GM23248 (cell line): ENCODE measurements around the gene HDAC8. TPM values are rescaled to one million over a fixed set of nuclear protein-coding genes. Genes with fewer than 3 reads are reported as not detected.

ENCODE experiments used
- DNase-seq: peaks from one replicate; pipeline ENCODE4 v3.0.0-alpha.2; 2015
- H2AFZ ChIP-seq: fragments of 200-600 bp; sonication (generic); 2 replicates; pipeline ENCODE4 v1.6.1; 2016; ENCODE audit warnings: antibody characterized with exemption
- H3F3A ChIP-seq: fragments of 200-600 bp; sonication (generic); 2 replicates; pipeline ENCODE4 v1.6.1; 2016; ENCODE audit warnings: mild to moderate bottlenecking, antibody characterized with exemption, mixed run types; ENCODE audit not compliant: insufficient read depth
- H3K27ac ChIP-seq: fragments of 200-600 bp; sonication (generic); 2 replicates; pipeline ENCODE4 v1.5.1; 2016; ENCODE audit warnings: mild to moderate bottlenecking
- H3K27me3 ChIP-seq: fragments of 200-600 bp; sonication (generic); replicated peaks from 2 replicates; pipeline ENCODE4 v1.6.1; 2016; ENCODE audit warnings: mild to moderate bottlenecking; ENCODE audit not compliant: insufficient read depth
- H3K36me3 ChIP-seq: fragments of 200-600 bp; sonication (generic); 2 replicates; pipeline ENCODE4 v1.6.1; 2016; ENCODE audit warnings: low read depth, mild to moderate bottlenecking
- H3K4me1 ChIP-seq: fragments of 200-600 bp; sonication (generic); 2 replicates; pipeline ENCODE4 v1.6.1; 2016; ENCODE audit warnings: mild to moderate bottlenecking; ENCODE audit not compliant: insufficient read depth
- H3K4me2 ChIP-seq: fragments of 200-600 bp; sonication (generic); one replicate; pipeline ENCODE4 v1.6.1; 2016; ENCODE audit warnings: mild to moderate bottlenecking; ENCODE audit not compliant: unreplicated experiment
- H3K4me3 ChIP-seq: fragments of 200-600 bp; sonication (generic); 2 replicates; pipeline ENCODE4 v1.5.1; 2016; ENCODE audit warnings: mild to moderate bottlenecking
- H3K79me2 ChIP-seq: fragments of 200-600 bp; sonication (generic); 2 replicates; pipeline ENCODE4 v1.6.1; 2016; ENCODE audit warnings: mild to moderate bottlenecking; ENCODE audit not compliant: insufficient read depth
- H3K9ac ChIP-seq: fragments of 200-600 bp; sonication (generic); 2 replicates; pipeline ENCODE4 v1.6.1; 2016; ENCODE audit warnings: mild to moderate bottlenecking
- H3K9me2 ChIP-seq: fragments of 200-600 bp; sonication (generic); 2 replicates; pipeline ENCODE4 v1.6.1; 2016; ENCODE audit warnings: mixed run types, mild to moderate bottlenecking, moderate library complexity; ENCODE audit not compliant: insufficient read depth
- H3K9me3 ChIP-seq: fragments of 200-600 bp; sonication (generic); one replicate; pipeline ENCODE4 v1.6.1; 2017; ENCODE audit warnings: low read depth
- H4K20me1 ChIP-seq: fragments of 200-600 bp; sonication (generic); 2 replicates; pipeline ENCODE4 v1.6.0; 2016; ENCODE audit not compliant: insufficient read depth
- EZH2 ChIP-seq: fragments of 200-600 bp; sonication (generic); IDR thresholded peaks from 2 replicates; pipeline ENCODE4 v1.6.1; 2018; ENCODE audit warnings: antibody characterized with exemption, mild to moderate bottlenecking; ENCODE audit not compliant: insufficient read depth, poor library complexity, severe bottlenecking
- EZH2phosphoT487 ChIP-seq: fragments of 200-600 bp; sonication (generic); IDR thresholded peaks from 2 replicates; pipeline ENCODE4 v1.6.1; 2018; ENCODE audit warnings: antibody characterized with exemption, moderate library complexity, mild to moderate bottlenecking, low read depth; ENCODE audit not compliant: insufficient read depth
- WGBS, 2 experiments: methylation state at CpG; one replicate each; pipeline ENCODE4 v1.1.6; 2015 to 2017; ENCODE audit warnings: low lambda C conversion rate in 2 of 2, low coverage in 1 of 2; ENCODE audit errors: missing lambda C conversion rate in 2 of 2; 5-methylcytosine and 5-hydroxymethylcytosine counted together
- in situ Hi-C: fragments of 300-500 bp; cut with MboI; formaldehyde crosslinking; loops from 2 replicates; pipeline ENCODE4 v1.15.0; 2020
- polyA plus RNA-seq: library from polyadenylated mRNA; unstranded; fragments of >200 nt; fragmentation: Nextera tagmentation; extraction: Ambion mirVana; gene quantifications from 2 replicates; pipeline ENCODE4 v1.2.1, GENCODE V29; 2016
- total RNA-seq: library from RNA; depleted of rRNA; stranded (reverse); fragments of >200 nt; shearing (Covaris generic); gene quantifications from 2 replicates; pipeline ENCODE4 v1.2.3, GENCODE V29; 2014

The HDAC8 gene
- total and polyA plus RNA-seq, 2 experiments from 2014 or later: 20.0 to 20.4 TPM

DNA sequence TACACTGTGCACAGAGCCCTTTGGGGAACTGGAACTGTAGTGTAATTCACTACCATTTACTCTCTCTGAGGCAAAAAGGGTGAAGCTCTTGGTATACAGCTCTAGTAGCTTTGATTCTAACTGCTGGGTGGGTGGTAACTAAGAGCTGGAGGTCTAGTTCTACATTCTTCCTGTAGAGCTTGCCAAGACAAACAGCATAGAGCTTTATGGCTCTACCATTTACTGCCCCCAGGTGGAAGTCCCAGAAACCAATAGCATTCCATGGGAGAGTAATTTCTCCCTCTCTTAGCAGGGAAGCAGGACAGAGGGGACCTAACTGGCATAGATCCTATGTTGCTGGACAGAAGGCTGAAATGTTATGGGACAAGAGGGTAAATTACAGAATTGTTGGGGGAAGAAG lies 26.7 kb downstream of the HDAC8 start:
- no peaks in the 10 kb centered on the region for H3F3A ChIP-seq
- no peak for DNase-seq
- H3K79me2 ChIP-seq: no peaks in the 10 kb centered on the region
- H3K4me2 ChIP-seq: no peak overlapping the region
- H4K20me1 ChIP-seq: no peaks in the 10 kb centered on the region
- H3K9ac ChIP-seq: no peak overlapping the region
- TF ChIP-seq EZH2phosphoT487 (no peak), EZH2 (no peak)
- H3K27me3 ChIP-seq: no peaks in the 10 kb centered on the region
- in situ Hi-C loops: loop anchor here (25.0 kb wide), 2 partner anchors 259 to 534 kb away; partner anchors contain the start of gene RPS4X
- H3K9me3 ChIP-seq: no peaks in the 10 kb centered on the region
- H3K4me1 ChIP-seq: no peaks in the 10 kb centered on the region
- H3K9me2 ChIP-seq: no peaks in the 10 kb centered on the region
- H3K36me3 ChIP-seq: no peaks in the 10 kb centered on the region
- no peak overlapping the region for H2AFZ ChIP-seq
- H3K27ac ChIP-seq: no peak overlapping the region
- no peak overlapping the region for H3K4me3 ChIP-seq

DNA sequence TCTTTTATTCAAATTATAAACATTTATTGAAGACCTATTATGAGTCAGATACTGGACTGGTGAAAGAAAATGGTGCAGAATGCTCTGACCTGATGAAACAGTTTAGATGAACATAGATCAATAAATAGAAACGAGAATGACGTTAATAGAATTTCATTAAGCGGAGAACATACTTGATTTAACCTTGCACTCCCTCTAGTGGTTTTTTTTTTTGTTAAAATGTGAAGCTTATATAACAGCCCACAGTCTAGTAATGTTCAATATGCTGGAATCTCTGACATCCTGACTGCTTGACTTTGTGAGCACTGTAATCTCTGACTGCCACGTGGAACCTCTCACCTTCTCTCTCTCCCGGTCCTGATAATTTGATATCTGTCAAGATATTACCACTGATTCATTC lies 32.3 kb downstream of the HDAC8 start:
- 4 to 10% methylated on average over 5 of the region's 5 CpGs for WGBS, 2 experiments
- no peak overlapping the region for H3K4me2 ChIP-seq
- H3F3A ChIP-seq: no peaks in the 10 kb centered on the region
- in situ Hi-C loops: loop anchor here (25.0 kb wide), 2 partner anchors 253 to 528 kb away; partner anchors contain the start of gene RPS4X
- peaks cover 5% of the 10 kb centered on the region; the same call in 1 of the 2 replicates for H3K79me2 ChIP-seq
- no peaks in the 10 kb centered on the region for H3K4me1 ChIP-seq
- no peak overlapping the region for H3K27ac ChIP-seq
- no peaks in the 10 kb centered on the region for H3K9me2 ChIP-seq
- no peak overlapping the region for H2AFZ ChIP-seq
- no peaks in the 10 kb centered on the region for H4K20me1 ChIP-seq
- H3K36me3 ChIP-seq: no peaks in the 10 kb centered on the region
- H3K4me3 ChIP-seq: no peak overlapping the region
- H3K9ac ChIP-seq: no peak overlapping the region
- peak; percentile 41 for DNase-seq
- H3K27me3 ChIP-seq: no peaks in the 10 kb centered on the region
- no peaks in the 10 kb centered on the region for H3K9me3 ChIP-seq
- TF ChIP-seq EZH2phosphoT487: no peak
- no peak for TF ChIP-seq EZH2

DNA sequence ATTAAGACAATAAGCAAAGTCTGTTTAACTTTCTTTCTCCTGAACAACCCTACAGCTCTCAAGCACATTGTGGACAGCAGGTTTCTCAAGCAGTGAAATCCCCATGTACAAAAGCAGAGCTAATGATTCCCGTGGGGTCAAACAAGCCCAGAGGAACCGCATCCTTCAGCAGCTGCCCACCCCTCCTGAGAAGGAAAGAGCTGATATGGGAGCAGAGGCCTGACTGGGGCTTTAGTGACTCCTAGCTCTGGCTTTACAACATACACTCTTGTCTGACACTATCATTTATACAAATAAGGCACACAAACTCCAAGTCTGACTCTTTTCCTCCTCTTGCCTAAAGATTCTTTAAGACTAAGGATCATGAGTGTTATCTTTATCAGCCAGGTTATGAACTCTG lies 32.8 kb downstream of the HDAC8 start:
- TF ChIP-seq EZH2 (no peak), EZH2phosphoT487 (no peak)
- H3K4me1 ChIP-seq: no peaks in the 10 kb centered on the region
- peaks cover 5% of the 10 kb centered on the region; the same call in 1 of the 2 replicates for H3K79me2 ChIP-seq
- H3K9me3 ChIP-seq: no peaks in the 10 kb centered on the region
- in situ Hi-C loops: loop anchor here (25.0 kb wide), 2 partner anchors 253 to 528 kb away; partner anchors contain the start of gene RPS4X
- no peak overlapping the region for H3K4me2 ChIP-seq
- no peak overlapping the region for H2AFZ ChIP-seq
- H3K27ac ChIP-seq: no peak overlapping the region
- H3K4me3 ChIP-seq: no peak overlapping the region
- H3K9ac ChIP-seq: no peak overlapping the region
- 94 to 100% methylated on average over 2 of the region's 2 CpGs for WGBS, 2 experiments
- H4K20me1 ChIP-seq: no peaks in the 10 kb centered on the region
- no peaks in the 10 kb centered on the region for H3K9me2 ChIP-seq
- DNase-seq: no peak
- no peaks in the 10 kb centered on the region for H3K36me3 ChIP-seq
- H3F3A ChIP-seq: no peaks in the 10 kb centered on the region
- no peaks in the 10 kb centered on the region for H3K27me3 ChIP-seq

DNA sequence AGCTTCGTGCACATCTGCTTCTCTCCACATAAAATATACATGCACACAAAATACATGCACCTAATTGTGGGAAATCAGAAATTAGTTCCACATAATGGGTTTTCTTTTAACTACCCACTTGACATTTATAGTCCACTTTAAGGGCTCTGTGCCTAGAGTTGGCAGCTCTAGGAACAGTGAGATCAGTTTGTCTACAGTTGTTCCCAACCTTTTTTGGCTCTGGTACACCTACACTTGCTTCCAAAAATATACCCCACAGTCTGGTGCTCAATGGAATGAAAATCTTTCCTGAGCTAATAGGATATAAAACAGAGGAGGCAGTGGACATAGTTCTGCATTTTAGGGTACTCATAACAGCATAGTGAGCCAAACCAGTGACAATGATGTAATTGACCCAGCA lies 36.1 kb downstream of the HDAC8 start:
- in situ Hi-C loops: loop anchor here (25.0 kb wide), 2 partner anchors 249 to 524 kb away; partner anchors contain the start of gene RPS4X
- DNase-seq: no peak

DNA sequence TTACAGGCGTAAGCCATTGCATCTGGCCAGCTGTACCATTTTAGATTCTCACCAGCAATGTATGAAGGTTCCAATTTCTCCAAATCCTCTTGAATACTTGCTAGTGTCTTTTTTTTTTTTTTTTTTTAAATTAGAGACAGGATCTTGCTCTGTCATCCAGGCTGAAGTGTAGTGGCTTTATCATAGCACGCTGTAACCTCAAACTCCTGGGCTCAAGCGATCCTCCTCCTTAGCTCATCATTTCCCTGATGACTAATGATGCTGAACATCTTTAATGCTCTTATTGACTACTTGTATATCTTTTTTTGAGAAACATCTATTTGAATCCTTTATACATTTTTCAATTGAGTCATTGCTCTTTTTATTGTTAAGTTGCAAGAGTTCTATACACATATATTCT lies 40.3 kb downstream of the HDAC8 start:
- H3K27me3 ChIP-seq: no peaks in the 10 kb centered on the region
- no peak overlapping the region for H3K27ac ChIP-seq
- H3K36me3 ChIP-seq: no peaks in the 10 kb centered on the region
- no peak overlapping the region for H3K4me3 ChIP-seq
- H3K9me2 ChIP-seq: no peaks in the 10 kb centered on the region
- H3K4me1 ChIP-seq: 0 out of 2 replicates have a peak, but pooled peaks cover under 1% of the 10 kb centered on the region
- H3F3A ChIP-seq: peaks cover 4% of the 10 kb centered on the region; the same call in 1 of the 2 replicates
- no peak overlapping the region for H3K4me2 ChIP-seq
- H4K20me1 ChIP-seq: no peaks in the 10 kb centered on the region
- in situ Hi-C loops: loop anchor here (25.0 kb wide), 2 partner anchors 245 to 520 kb away; partner anchors contain the start of gene RPS4X
- no peak overlapping the region for H2AFZ ChIP-seq
- peak; percentile 57 for DNase-seq
- no peaks in the 10 kb centered on the region for H3K79me2 ChIP-seq
- TF ChIP-seq EZH2 (no peak), EZH2phosphoT487 (no peak)
- WGBS, 2 experiments: 52 to 62% methylated on average over 2 to 3 of the region's 3 CpGs
- no peak overlapping the region for H3K9ac ChIP-seq
- H3K9me3 ChIP-seq: no peaks in the 10 kb centered on the region

More for the DNA sequence above, 36.1 kb downstream of the HDAC8 start:
- Histone ChIP-seq H3K79me2 (peaks cover 5% of the 10 kb centered on the region; the same call in 1 of the 2 replicates), H3K27ac (no peak overlapping the region), H3K4me1 (no peaks in the 10 kb centered on the region), H3K9me2 (no peaks in the 10 kb centered on the region), H3F3A (peaks cover 4% of the 10 kb centered on the region; the same call in 1 of the 2 replicates), H3K4me3 (no peak overlapping the region), H3K36me3 (no peaks in the 10 kb centered on the region), H3K9me3 (no peaks in the 10 kb centered on the region), H3K27me3 (no peaks in the 10 kb centered on the region), H3K9ac (no peak overlapping the region), H2AFZ (no peak overlapping the region), H4K20me1 (no peaks in the 10 kb centered on the region), H3K4me2 (no peak overlapping the region)
- TF ChIP-seq EZH2phosphoT487 (no peak), EZH2 (no peak)
- WGBS, 2 experiments: 92 to 95% methylated on average over 1 of the region's 1 CpG
